ENCODE results near the gene LMAN1. TPM values are rescaled to one million over a fixed set of nuclear protein-coding genes. Genes with fewer than 3 reads are reported as not detected.

Gene LMAN1
- total RNA-seq, 2 experiments from 2014 or later: 33.0 to 46.4 TPM

DNA sequence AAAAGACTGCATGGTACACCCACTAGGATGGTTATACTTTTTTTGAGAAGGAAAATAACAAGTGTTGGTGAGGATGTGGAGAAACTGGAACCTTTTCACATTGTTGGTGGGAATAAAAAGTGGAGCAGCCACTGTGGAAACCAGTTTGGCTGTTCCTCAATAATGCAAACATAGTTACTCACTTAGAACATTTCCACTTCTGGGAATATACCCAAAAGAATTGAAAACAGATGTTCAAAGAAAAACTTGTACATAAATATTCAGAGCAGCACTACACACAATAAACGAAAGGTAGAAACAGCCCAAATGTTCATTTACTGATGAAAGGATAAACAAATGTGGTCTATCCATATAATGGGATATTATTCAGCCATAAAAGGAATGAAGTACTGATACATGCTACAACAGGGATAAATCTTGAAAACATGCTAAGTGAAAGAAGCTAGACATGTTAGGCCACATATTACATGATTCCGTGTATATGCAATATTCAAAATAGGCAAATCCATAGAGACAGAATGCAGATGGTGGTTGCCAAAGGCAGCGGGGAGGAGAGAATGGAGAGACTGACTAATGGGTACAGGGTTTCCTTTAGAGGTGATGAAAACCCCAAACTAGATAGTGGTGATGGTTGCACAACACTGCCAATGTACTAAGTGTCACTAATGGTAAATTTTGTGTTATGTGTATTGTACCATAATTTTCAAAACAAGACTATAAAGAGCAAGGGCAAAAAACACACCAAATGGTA, 20.9 kb upstream of the LMAN1 start:
- TF ChIP-seq, protein P1, sequence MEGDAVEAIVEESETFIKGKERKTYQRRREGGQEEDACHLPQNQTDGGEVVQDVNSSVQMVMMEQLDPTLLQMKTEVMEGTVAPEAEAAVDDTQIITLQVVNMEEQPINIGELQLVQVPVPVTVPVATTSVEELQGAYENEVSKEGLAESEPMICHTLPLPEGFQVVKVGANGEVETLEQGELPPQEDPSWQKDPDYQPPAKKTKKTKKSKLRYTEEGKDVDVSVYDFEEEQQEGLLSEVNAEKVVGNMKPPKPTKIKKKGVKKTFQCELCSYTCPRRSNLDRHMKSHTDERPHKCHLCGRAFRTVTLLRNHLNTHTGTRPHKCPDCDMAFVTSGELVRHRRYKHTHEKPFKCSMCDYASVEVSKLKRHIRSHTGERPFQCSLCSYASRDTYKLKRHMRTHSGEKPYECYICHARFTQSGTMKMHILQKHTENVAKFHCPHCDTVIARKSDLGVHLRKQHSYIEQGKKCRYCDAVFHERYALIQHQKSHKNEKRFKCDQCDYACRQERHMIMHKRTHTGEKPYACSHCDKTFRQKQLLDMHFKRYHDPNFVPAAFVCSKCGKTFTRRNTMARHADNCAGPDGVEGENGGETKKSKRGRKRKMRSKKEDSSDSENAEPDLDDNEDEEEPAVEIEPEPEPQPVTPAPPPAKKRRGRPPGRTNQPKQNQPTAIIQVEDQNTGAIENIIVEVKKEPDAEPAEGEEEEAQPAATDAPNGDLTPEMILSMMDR (conservative IDR thresholded peaks at IDR 0.05; ENCODE audit: low read length): no peak
- TF ChIP-seq EZH2phosphoT487 (IDR thresholded peaks at IDR 0.05; ENCODE audit: borderline replicate concordance, low read depth, low read length): no peak
- no peak for DNase-seq (ENCODE audit: low spot score)
- intact Hi-C loops (cut with micrococcal nuclease; ENCODE audit: unreplicated experiment): no loop called here
- Histone ChIP-seq H3K79me2 (ENCODE audit: insufficient read depth, low read depth, low read length) (no peaks in the 10 kb centered on the region), H3K36me3 (ENCODE audit: insufficient read depth, low read length) (no peaks in the 10 kb centered on the region), H2AFZ (ENCODE audit: low read length) (no peak overlapping the region), H3K4me3 (ENCODE audit: low read depth, low read length, poor library complexity, severe bottlenecking) (no peak overlapping the region), H4K20me1 (ENCODE audit: insufficient read depth, low read length) (no peaks in the 10 kb centered on the region), H3K4me1 (ENCODE audit: insufficient read depth, low read length, poor library complexity, severe bottlenecking) (no peaks in the 10 kb centered on the region), H3K9me2 (ENCODE audit: insufficient read depth, low read length) (no peaks in the 10 kb centered on the region), H3K4me2 (ENCODE audit: low read length) (no peak overlapping the region), H3K9me3 (ENCODE audit: low read length) (no peaks in the 10 kb centered on the region), H3K27ac (ENCODE audit: low read depth, low read length, poor library complexity, severe bottlenecking) (no peak overlapping the region)
- CTCF ChIA-PET (ENCODE audit: unreplicated experiment): no interaction called here
- no TSS peak for BruUV-seq (replicated peaks)
- POLR2A ChIA-PET: no interaction called here

DNA sequence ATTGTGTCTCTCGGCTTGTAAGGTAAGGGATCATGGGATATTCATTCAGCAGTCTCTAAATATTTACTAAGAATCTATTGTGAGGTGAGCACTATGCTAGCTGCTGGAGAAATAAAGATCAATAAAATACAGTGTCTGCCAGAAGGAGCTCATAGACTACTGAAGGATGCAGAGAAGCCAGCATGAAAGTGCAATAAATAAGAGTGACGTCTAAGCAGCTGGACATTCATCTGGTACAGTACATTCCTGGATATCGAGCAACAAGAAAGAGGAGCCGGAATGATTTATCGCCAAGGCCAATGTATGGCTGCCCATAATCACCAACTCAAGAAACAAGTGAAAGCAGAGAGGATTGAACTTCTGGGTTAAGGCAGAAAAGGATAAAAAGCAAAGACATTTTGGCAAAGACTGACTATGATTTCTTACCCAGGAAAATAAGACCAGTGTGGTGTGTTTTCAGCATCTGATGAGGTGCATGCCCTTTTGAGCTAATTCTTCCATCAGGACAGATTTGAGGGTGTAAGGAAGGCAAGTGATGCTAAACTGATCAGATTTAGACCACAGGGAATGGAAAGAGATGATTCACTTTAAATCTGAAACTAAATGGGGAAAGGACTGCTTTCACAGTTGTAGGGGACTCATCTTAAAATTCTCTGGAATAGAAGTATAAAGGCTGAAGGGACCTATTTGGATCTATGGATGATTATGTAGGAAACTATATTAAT, 18.7 kb upstream of the LMAN1 start:
- H3K27ac ChIP-seq (ENCODE audit: low read depth, low read length, poor library complexity, severe bottlenecking): no peak overlapping the region
- CTCF ChIA-PET (ENCODE audit: unreplicated experiment): no interaction called here
- no peaks in the 10 kb centered on the region for H3K36me3 ChIP-seq (ENCODE audit: insufficient read depth, low read length)
- no peak overlapping the region for H3K4me3 ChIP-seq (ENCODE audit: low read depth, low read length, poor library complexity, severe bottlenecking)
- POLR2A ChIA-PET: no interaction called here
- no peak for DNase-seq (ENCODE audit: low spot score)
- H4K20me1 ChIP-seq (ENCODE audit: insufficient read depth, low read length): no peaks in the 10 kb centered on the region
- no peaks in the 10 kb centered on the region for H3K9me3 ChIP-seq (ENCODE audit: low read length)
- intact Hi-C loops (cut with micrococcal nuclease; ENCODE audit: unreplicated experiment): no loop called here
- no peaks in the 10 kb centered on the region for H3K79me2 ChIP-seq (ENCODE audit: insufficient read depth, low read depth, low read length)
- BruUV-seq (replicated peaks): no TSS peak
- TF ChIP-seq EZH2phosphoT487 (IDR thresholded peaks at IDR 0.05; ENCODE audit: borderline replicate concordance, low read depth, low read length): no peak
- TF ChIP-seq, protein P1 (conservative IDR thresholded peaks at IDR 0.05; ENCODE audit: low read length): no peak
- no peaks in the 10 kb centered on the region for H3K4me1 ChIP-seq (ENCODE audit: insufficient read depth, low read length, poor library complexity, severe bottlenecking)
- H2AFZ ChIP-seq (ENCODE audit: low read length): no peak overlapping the region
- no peak overlapping the region for H3K4me2 ChIP-seq (ENCODE audit: low read length)
- no peaks in the 10 kb centered on the region for H3K9me2 ChIP-seq (ENCODE audit: insufficient read depth, low read length)

Measured in OCI-LY7 (cell line).